Midbrain (tissue), 1 donor: Measurements from ENCODE around the gene FAM118A.
"Not testable (repeated sequence)": the region's sequence is repeated elsewhere in the genome, so short reads cannot be mapped to it uniquely, and the experiment has no call there.

Experiments
- DNase-seq: peaks from one replicate; lab custom pipeline; 2025; lab: John Stamatoyannopoulos, UW

The FAM118A gene

DNA sequence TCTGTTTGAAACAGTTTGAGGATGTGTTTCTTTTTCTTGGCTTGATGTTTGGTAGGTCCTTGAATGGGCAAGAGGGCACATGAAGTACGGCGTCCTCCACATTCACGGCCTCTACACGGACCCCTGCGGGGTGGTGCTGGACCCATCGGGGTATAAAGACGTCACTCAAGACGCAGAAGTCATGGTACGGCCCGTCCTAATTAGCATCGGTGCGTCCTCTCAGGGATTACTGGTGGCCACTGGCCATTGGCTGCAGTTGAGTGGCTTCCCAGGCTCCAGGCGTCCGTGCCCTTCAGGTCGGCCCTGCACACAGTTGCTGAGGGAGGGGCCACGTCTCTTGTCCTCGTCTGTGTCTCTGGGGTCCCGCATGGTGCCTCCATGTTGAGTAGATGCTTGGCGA is 20.8 kb downstream of the FAM118A start:
- DNase-seq = no peak

GRCh38 chr22:45331486-45331885 is 21.8 kb downstream of the FAM118A start:
- DNase-seq = no peak

DNA sequence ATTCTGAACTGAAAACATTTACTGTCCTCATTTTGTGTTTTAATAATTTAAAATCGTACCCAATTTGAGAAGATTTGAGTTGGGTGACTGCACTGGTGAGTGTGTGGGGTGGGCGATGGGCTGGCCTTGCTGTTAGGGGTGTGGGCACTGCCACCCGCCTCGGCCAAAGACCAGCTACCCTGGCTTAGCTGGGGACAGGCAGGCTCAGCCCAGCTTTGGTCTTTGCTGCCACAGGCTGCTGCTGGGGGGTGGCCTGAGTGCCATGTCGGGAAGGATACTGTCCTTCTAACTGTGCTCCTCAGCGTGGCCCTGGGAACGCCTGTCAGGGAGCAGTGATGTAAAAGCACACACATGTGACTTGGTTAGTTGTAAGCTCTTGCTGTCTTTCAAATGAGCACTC is 22.3 kb downstream of the FAM118A start:
- no peak for DNase-seq

GRCh38 chr22:45334068-45334467 is 24.3 kb downstream of the FAM118A start:
- no peak for DNase-seq

- DNase-seq = no peak
Observed at GRCh38 chr22:45334528-45334927, 24.8 kb downstream of the FAM118A start.

DNA sequence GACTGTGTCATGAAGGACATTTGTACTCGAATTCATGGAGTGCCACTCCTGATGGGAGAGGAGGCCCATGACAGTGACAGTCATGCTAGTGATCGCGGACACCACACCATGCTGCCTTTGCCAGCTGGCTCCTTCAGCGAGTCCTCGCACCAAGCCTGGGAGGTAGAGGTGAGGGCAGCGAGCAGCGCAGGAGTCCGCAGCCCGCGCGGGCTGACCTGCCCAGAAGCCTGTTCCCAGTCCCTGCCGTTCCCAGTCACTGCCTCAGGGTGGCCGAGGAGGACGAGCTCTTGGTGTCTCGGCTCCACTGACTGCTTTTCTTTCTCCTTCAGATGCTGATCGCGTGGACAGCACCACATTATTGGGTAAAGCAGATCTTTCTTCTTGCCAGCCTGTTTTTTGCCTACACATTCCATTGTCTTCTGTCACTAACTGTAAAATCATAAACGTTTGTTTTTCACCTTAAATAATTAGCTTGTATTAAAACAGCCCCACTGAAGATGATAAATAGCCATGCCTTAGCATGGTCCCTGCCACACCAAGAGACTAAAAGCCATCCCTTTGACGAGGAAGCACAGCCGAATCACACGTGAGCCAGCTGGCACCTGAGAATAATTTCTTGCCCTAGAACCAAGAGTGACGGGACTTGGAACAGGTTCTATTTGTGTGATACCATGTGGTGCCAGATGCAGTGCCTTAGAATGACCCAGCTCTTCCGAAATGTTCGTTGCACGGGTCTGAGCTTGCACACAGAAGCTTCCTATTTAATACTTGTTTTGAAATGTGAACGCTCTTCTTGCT is 25.5 kb downstream of the FAM118A start:
- DNase-seq = no peak

DNA sequence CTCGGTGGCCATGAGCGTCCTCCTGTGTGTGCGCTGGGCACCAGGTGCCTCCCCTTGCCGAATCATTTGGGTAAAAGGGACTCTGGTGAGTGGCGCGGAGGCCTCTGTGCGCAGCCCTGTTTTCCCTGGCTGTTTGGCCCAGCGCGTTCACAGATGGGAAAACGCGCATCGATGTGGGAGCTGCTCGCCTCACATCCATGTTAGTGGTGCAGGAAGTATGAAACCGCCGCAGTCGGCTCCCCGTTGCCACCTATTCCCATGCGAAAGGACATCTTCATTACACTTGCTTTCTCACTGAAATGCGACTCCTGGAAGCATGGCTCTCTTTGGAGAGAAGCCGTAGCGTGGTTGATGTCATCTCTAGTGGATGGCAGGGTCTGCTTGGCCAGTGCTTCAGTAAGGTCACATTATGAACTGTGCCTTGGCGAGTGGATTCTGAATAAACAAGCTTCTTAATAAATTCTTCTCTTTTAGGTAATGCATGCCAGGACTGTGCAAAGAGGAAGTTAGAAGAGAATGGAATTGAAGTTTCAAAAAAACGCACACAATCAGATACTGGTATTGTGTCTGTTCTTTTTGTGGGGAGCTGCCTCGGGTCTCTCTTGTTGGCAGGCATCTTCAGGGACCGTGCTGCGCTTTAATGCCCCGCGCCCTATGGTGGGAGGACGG is 26.3 kb downstream of the FAM118A start:
- DNase-seq = no peak

GRCh38 chr22:45336971-45337431 is 27.3 kb downstream of the FAM118A start:
- peak; percentile 37 for DNase-seq

- no peak for DNase-seq
Observed at GRCh38 chr22:45337536-45337935, 27.8 kb downstream of the FAM118A start.

DNA sequence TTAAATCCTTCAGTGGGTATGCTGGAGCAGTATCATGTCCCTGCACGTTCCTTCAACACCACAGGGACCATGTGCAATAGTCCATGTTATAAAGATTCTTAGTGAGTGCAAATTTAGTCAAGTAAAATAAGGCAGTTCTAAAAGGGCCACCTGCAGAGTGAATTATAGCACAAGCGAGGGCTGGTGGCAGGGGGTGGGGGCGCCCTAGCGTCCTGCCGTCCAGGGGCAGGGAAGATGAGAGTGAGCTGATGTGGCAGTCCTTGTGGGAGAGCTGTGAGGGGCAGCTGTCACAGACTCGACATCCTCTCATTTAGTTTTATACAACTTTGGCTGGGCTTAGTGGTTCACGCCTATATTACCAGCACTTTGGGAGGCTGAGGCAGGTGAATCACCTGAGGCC is 29.1 kb downstream of the FAM118A start:
- no peak for DNase-seq

GRCh38 chr22:45340323-45340722 is 30.6 kb downstream of the FAM118A start:
- DNase-seq = no peak

DNA sequence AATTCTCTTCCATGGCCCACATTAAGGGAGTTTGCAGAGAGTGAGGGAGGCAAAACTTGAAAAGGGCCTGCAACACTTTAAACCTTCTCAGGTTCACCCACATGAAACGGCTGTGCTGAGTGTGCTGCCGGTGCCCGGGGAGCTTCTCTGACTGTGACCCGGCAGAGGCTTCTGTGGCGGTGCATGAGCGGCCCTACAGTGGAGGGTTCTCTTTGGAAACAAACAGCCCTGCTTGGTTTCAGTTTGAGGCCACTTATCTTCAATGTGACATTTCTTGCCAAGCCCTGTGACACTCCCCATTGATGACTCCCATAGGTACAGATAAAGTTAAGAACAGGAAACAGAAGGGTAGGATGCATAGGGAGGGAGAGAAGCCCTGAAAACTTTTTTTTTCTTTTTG is 31.8 kb downstream of the FAM118A start:
- DNase-seq = no peak

GRCh38 chr22:45343143-45343542 is 33.4 kb downstream of the FAM118A start:
- no peak for DNase-seq

GRCh38 chr22:45344334-45344733 is 34.6 kb downstream of the FAM118A start:
- peak; percentile 11 for DNase-seq

DNA sequence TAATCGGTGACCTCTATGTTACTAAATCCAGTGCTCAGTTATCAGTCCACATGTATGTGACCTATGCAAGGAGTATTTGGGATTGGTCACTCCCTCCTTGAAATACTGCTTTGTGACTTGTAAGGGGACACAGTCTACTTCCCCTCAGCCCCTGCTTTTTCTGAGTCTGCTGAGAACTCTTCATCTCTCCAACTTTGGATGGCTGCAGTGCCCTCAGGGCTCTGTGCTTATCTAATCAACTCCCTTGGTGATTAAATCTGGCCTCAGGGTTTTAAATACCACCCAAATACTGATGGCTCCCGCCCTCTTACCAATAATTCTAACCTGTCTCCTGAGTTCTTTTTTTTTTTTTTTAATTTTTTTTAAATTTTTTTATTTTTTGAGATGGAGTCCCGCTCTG is 40.2 kb downstream of the FAM118A start:
- no peak for DNase-seq

DNA sequence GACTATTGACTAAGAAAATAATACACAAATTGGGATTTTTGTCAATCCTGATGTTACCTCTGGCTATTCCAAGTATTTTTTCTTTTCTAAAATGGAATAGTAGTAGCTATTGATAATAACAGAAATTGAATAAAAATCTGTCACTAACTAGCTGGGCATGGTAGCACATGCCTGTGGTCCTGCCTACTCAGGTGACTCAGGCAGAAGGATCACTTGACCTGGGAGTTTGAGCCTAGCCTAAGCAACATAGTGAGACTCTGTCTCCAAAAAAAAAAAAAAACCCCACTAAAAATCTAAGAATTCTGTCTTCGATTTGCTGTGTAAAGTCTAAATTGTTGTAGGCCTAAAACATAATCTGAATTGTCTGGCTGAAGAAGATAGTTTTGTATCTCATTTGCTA is 42.2 kb downstream of the FAM118A start:
- no peak for DNase-seq

DNA sequence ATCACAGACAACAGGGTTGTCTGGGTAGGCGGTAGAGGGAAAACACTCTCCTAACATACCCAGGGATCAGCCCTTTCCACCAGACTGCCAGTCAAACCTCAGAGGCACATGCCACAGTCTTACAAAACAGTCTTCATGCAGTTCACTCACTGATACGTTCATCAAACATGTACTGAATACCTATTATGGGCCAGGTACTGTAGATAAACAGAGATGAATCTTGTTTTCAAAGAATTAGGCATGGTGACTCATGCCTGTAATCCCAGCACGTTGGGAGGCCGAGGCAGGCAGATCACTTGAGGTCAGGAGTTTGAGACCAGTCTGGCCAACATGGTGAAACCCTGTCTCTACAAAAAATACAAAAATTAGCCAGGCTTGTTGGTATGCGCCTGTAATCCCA is 43.0 kb downstream of the FAM118A start:
- not testable (repeated sequence) for DNase-seq

DNA sequence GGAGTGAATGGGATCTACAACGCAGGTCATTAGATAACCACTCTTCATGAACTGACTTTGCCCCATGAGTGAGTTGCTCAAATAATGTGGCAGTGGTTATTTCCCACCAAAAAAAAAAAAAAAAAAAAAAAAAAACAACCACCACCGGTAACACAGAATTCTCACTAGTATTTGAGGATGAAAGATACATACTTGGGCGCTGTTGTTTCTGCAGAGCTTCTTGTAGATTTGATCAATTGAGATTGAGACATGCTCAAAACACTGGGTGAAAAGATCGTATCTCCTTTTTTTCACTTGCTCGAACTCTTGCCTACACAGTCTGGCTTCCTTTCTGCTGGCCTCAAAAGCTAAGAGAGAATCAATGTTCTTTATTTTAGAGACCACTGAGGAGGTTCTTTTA is 44.1 kb downstream of the FAM118A start:
- DNase-seq = no peak

GRCh38 chr22:45357490-45357889 is 47.8 kb downstream of the FAM118A start:
- DNase-seq = no peak

DNA sequence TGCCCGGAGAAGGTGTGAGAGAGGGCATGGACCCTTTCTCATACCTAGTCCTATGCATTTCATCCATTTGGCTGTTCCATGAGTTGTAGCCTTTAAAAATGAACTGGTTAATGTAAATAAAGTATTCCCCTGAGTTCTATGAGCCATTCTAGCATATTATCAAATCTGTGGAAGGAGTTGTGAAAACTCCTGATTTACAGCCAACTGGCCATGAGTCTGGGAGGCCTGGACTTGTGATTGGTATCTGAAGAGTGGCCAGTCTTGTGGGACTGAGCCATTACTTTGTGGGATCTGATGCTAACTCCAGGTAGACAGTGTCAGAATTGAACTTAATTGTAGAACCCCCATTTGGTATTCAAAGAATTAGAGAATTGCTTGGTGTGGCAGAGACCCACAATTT is 48.4 kb downstream of the FAM118A start:
- DNase-seq = no peak

DNA sequence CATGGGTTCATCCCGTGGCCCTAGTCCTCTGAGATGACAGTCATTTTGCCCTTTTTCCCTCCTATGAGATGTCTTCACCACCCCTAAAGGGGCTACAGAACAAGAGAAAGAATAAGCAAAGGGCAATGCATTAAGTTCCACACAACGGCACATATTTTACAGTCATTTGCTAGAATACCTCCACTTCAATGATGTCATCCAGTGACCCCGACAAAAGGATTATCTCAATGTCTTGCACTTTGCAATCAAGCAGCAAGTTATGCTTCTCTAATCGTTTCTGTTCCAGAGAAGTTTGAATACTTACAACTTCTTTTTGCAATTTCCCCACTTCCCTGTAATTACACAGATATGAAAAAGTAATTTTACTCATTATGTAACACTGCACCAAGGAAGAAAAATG is 49.9 kb downstream of the FAM118A start:
- no peak for DNase-seq

DNA sequence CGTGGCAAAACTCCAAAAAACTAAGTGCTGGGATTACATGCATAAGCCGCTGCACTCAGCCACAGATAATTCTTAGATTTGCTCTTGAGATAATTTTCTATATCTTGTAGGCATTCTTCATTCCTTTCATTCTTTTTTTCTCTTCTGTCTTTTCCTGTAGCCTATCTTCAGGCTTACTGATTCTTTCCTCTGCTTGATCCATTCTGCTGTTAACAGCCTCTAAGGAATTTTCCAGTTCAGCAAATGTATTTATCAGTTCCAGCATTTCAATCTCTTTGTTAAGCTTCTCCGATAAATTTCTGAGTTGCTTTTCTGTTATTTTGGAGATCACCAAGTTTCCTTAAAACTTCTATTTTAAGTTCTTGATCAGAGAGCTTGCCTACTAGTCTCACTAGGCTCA is 57.0 kb downstream of the FAM118A start:
- no peak for DNase-seq

DNA sequence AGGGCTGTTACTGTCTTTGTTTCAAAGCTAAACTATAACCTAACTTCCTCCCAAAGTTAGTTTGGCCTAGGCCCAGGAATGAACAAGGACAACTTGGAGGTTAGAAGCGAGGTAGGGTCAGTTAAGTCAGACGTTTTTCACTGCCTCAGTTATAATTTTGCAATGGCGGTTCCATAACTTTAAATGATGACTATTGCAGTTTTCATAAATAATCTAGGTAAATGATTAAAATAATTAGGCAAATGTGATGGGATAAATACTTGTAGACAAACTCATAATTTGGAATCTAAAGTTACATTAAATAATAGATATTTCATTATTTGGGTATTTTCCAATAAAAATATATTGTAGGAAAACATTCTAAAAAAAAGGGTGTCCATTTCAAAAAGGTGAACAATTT is 63.9 kb downstream of the FAM118A start:
- not testable (repeated sequence) for DNase-seq

GRCh38 chr22:45376009-45376408 is 66.3 kb downstream of the FAM118A start:
- DNase-seq = no peak
